PC-3 (cell line): ENCODE results near the gene ATP8A2.

Experiments
- CTCF ChIP-seq: fragments of 300-600 bp; sonication (generic); conservative IDR thresholded peaks from 2 replicates; pipeline ENCODE4 v1.5.1; 2017; ENCODE audit warnings: antibody characterized with exemption, low read depth, mild to moderate bottlenecking, low read length
- EZH2 ChIP-seq: fragments of 300-600 bp; sonication (generic); IDR thresholded peaks from one replicate; pipeline ENCODE4 v1.6.1; 2017; ENCODE audit warnings: antibody characterized with exemption, mild to moderate bottlenecking, low read length; ENCODE audit not compliant: unreplicated experiment

GRCh38 chr13:25587326-25587980, 215.7 kb downstream of the ATP8A2 start:
- no peak for TF ChIP-seq CTCF
- TF ChIP-seq EZH2, result no peak
